Muscle of leg (tissue), 11 donors: ENCODE measurements around the gene CENPN. TPM values are rescaled to one million over a fixed set of nuclear protein-coding genes. Genes with fewer than 3 reads are reported as not detected.

Experiments used
- DNase-seq: peaks from one replicate; pipeline ENCODE4 v3.0.0; 2013
- H3K27ac ChIP-seq: one replicate; pipeline ENCODE4 v1.5.1; 2013; ENCODE audit warnings: mild to moderate bottlenecking, low read length, control low read depth
- H3K27me3 ChIP-seq: one replicate; pipeline ENCODE4 v1.6.1; 2013; ENCODE audit warnings: low read length; ENCODE audit not compliant: control insufficient read depth, insufficient read depth
- H3K36me3 ChIP-seq: one replicate; pipeline ENCODE4 v1.6.1; 2013; ENCODE audit warnings: low read length; ENCODE audit not compliant: control insufficient read depth, insufficient read depth
- H3K4me1 ChIP-seq: one replicate; pipeline ENCODE4 v1.6.1; 2013; ENCODE audit warnings: low read length; ENCODE audit not compliant: control insufficient read depth, insufficient read depth
- H3K4me3 ChIP-seq: one replicate; pipeline ENCODE4 v1.5.1; 2013; ENCODE audit warnings: low read length, control low read depth
- H3K9me3 ChIP-seq: replicated peaks from 2 replicates; pipeline ENCODE4 v1.6.1; 2013; ENCODE audit warnings: low read depth, low read length; ENCODE audit not compliant: control insufficient read depth
- WGBS: methylation state at CpG from one replicate; pipeline ENCODE4 v1.1.5; 2013; ENCODE audit warnings: missing lambda C conversion rate; ENCODE audit not compliant: insufficient coverage; 5-methylcytosine and 5-hydroxymethylcytosine counted together
- polyA plus RNA-seq, 8 donors: library from polyadenylated mRNA; unstranded; fragments of 120-200 nt; gene quantifications; one replicate each; pipeline versions ENCODE4 v1.2.1 to v1.2.3, GENCODE V29; 2013; ENCODE audit warnings: inconsistent platforms in 1 of 8, low replicate concordance in 1 of 8; ENCODE audit not compliant: insufficient read length in 8 of 8, insufficient read depth in 1 of 8
- total RNA-seq: library from RNA; stranded (reverse); fragments of 120-200 nt; gene quantifications from one replicate; pipeline ENCODE4 v1.2.4, GENCODE V29; 2013

The CENPN gene
- total and polyA plus RNA-seq, 9 donors: 13.2 to 20.7 (median 16.0) TPM

DNA sequence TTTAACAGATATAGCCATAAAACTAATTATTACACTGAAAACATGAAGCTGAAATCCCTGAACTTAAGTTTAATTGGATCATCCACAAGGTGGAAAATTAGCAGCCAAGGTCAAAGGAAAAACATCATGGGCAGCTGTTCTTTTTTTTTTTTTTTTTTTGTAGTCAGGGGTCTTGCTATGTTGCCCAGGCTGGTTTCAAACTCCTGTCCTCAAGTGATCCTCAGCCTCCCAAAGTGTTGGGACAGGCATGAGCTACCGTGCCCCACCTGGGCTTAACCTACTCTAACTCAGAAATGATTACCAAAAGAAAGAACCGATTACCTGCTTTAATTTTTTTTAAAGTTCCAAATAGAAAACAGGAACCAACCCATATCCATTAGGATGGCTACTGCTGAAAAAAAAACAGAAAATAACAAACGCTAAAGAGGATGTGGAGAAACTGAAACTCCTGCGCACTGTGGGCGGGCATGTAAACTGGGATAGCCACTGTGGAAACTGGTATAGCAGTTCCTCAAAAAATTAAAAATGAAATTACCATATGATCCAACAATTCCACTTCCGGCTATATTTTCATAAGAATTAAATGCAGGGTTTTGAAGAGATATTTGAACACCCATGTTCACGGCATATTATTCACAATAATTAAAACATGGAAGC is 8.9 kb upstream of the CENPN start:
- no peaks in the 10 kb centered on the region for H3K9me3 ChIP-seq
- DNase-seq: no peak
- H3K4me1 ChIP-seq: no peaks in the 10 kb centered on the region
- no peaks in the 10 kb centered on the region for H3K36me3 ChIP-seq
- no peak overlapping the region for H3K27ac ChIP-seq
- no peak overlapping the region for H3K4me3 ChIP-seq
- H3K27me3 ChIP-seq: no peaks in the 10 kb centered on the region
- no CpG with 5 or more reads among the region's 7 CpGs for WGBS

DNA sequence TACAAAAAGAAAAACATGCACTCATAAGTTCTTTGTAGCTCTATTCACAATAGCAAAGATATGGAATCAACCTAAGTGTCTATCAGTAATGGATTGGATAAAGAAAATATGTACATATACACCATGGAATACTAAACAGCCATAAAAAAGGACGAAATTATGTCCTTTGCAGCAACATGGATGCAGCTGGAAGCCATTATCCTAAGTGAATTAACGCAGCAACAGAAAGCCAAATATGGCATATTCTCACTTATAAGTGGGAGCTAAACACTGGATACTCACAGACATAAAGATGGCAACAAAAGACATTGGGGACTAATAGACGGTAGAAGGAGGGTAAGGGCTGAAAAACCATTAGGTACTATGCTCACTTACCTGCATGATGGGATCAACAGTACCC is 6.1 kb upstream of the CENPN start:
- Histone ChIP-seq H3K27ac (no peak overlapping the region), H3K9me3 (no peaks in the 10 kb centered on the region), H3K36me3 (no peaks in the 10 kb centered on the region), H3K27me3 (no peaks in the 10 kb centered on the region), H3K4me3 (no peak overlapping the region), H3K4me1 (peaks cover 16% of the 10 kb centered on the region)
- WGBS: 100% methylated on average over 1 of the region's 3 CpGs
- no peak for DNase-seq

DNA sequence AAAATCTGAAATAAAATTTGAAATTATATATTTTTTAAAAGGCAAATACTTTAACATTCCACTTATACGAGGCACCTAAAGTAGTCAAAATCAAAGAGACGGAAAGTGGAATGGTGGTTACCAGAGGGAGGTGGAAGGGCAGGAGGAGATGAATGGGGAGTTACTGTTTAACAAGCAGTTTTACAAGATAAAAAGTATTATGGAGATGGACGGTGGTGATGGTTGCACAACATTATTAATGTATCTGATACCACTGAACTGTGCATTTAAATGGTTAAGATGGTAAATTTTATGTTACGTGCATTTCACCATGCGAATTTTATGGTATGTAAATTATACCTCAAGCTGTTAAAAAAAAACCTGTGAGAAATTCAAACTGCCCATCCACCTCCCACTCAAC is 5.7 kb upstream of the CENPN start:
- H3K36me3 ChIP-seq: no peaks in the 10 kb centered on the region
- H3K4me1 ChIP-seq: peaks cover 17% of the 10 kb centered on the region
- H3K27me3 ChIP-seq: no peaks in the 10 kb centered on the region
- H3K9me3 ChIP-seq: no peaks in the 10 kb centered on the region
- H3K27ac ChIP-seq: no peak overlapping the region
- no CpG with 5 or more reads among the region's 5 CpGs for WGBS
- H3K4me3 ChIP-seq: no peak overlapping the region
- no peak for DNase-seq

DNA sequence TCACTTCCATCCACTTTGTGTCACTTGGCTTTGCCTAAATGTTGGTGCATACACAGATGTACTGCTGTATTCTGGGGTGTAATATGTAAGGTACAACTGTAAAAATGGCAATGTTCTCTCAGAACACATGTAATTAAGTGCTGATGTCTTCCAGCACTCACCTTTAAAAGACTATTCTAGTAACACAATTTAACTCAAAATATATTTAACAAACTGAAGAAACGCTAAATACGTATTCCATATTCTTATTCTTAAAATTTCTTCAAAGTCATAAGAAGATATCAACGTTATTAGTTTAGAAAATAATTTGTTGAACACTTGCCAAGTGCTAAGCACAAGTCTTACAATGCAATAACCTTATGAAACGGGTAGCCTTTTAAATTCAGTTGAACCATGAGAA is 4.0 kb upstream of the CENPN start:
- Histone ChIP-seq H3K9me3 (no peaks in the 10 kb centered on the region), H3K36me3 (no peaks in the 10 kb centered on the region), H3K27ac (no peak overlapping the region), H3K4me3 (no peak overlapping the region), H3K4me1 (peaks cover 19% of the 10 kb centered on the region), H3K27me3 (no peaks in the 10 kb centered on the region)
- no peak for DNase-seq
- no CpG with 5 or more reads among the region's 4 CpGs for WGBS

DNA sequence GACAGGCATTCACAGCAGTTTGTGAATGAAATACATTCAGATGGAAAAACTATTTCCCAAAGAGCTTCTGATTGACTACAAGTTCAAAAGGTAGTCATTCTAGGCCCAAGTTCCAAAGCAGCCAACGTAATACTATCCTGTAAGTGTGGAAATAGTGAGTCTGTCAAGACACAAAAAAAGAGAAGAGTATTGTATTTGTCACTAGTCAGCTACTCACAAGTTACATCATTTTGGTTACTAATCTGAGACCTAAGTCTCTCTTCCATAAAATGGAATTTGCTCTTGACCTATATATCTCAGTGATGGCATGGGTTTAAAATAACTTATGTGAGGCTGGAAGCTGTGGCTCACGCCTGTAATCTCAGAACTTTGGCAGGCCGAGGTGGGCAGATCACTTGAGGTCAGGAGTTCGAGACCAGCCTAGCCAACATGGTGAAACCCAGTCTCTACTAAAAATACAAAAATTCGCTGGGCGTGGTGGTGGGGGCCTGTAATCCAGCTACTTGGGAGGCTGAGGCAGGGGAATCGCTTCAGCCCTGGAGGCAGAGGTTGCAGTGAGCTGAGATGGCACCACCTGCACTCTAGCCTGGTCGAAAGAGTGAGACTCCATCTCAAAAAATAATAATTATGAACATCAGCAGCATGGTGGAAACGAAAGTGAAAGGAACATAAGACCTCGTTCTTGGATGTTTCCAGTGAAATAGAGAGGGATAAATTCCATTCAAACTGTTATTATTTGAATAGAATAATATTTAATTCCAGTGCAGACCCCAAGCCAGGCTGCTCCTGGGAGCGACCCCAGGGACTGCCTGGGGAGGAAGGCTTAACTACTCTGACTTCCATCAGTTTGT is 3.2 kb upstream of the CENPN start:
- Histone ChIP-seq H3K27ac (peak overlapping the region; percentile 24), H3K4me1 (peaks cover 24% of the 10 kb centered on the region)
- DNase-seq: peak; percentile 30

DNA sequence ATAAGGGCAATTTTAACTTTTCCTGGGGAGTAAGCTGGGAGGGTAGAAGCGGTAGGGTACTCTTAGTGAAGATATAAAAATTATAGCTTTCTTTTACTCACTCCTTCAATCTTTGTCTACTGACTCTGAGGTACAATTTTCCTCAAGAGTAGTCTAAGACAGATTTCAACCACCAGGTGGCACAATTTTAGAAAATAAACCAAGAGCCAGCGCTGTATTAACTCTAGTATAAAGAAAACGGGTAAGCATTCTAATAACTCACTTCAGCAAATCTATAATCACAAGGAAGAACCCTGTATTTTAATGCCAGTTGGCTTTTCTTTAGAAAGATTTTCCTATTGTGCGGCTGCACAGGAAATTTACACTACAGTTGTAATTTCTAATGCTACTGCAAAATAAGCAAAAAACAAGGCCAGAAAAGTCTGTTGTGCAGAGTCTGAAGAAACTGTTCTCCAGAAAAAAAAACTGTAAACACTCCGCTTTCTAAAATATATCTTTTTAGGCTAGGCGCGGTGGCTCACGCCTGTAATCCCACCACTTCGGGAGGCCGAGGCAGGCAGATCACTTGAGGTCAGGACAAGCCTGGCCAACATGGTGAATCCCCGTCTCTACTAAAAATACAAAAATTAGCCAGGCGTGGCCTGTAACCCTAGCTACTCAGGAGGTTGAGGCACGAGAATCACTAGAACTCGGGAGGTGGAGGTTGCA is 2.2 kb upstream of the CENPN start:
- WGBS: 60% methylated on average over 5 of the region's 14 CpGs
- H3K4me1 ChIP-seq: peaks cover 24% of the 10 kb centered on the region
- no peaks in the 10 kb centered on the region for H3K27me3 ChIP-seq
- H3K4me3 ChIP-seq: no peak overlapping the region
- no peaks in the 10 kb centered on the region for H3K9me3 ChIP-seq
- no peaks in the 10 kb centered on the region for H3K36me3 ChIP-seq
- H3K27ac ChIP-seq: no peak overlapping the region
- peak; percentile 82 for DNase-seq

More for the DNA sequence above, 3.2 kb upstream of the CENPN start:
- H3K36me3 ChIP-seq: no peaks in the 10 kb centered on the region
- no peak overlapping the region for H3K4me3 ChIP-seq
- H3K27me3 ChIP-seq: no peaks in the 10 kb centered on the region
- H3K9me3 ChIP-seq: no peaks in the 10 kb centered on the region
- 80% methylated on average over 1 of the region's 11 CpGs for WGBS

DNA sequence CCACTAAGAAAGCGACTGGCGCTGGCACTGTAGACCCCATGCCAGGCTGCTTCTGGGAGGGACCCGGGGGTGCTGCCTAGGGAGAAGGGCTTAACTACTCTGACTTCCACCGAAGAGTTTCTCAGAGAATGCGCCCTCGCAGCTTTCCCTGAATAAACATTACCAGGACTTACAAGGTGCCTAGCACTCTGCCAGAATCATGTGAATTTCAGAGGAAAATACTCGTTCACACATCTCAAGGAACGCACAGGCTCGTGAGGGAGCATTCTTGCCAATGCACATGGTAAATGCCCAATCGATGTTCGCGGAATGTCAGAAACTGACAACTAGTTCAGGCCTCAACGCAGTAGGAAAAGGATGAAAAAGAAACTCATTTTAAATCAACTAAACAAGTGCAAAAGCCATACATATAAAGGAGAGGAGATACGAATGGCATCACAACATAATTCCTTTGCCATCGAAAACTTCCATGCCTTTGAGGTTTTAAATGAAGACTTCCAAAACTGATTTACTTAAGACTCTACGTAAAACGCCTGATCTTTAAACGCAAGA is 1.3 kb upstream of the CENPN start:
- Histone ChIP-seq H3K27me3 (no peaks in the 10 kb centered on the region), H3K4me3 (peak overlapping the region; percentile 96), H3K4me1 (peaks cover 24% of the 10 kb centered on the region), H3K36me3 (no peaks in the 10 kb centered on the region), H3K27ac (peak overlapping the region; percentile 100), H3K9me3 (no peaks in the 10 kb centered on the region)
- DNase-seq: peak; percentile 31
- WGBS: 41% methylated on average over 7 of the region's 18 CpGs

DNA sequence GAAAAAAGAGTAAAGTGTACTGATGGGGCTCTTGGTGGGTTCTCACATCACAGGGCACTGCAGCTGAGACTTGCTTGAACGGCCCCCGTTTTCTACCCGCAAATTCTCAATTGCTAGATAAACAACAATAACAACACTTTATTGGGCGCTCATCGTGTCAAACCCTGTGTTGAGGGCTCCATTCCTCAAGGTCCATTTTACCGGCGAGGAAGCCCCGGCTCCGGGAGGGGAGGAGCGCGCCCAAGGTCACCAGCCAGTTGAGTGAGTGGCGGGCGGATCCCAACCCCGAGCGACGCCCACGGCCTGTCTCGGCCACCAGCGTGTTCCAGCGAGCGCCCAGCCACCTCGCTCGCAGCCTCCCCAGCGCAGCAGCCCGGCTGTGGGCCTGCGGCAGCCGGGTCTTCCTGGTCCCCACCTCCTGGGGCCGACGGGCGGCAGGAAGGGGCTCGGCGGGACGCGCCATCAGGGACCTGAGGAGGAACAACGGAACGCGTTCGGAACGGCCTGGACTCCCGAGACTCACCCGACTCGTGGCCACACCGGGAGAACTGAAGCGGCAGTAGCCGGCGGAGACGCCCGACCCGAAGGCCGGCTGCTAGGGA is 702 bp upstream of the CENPN start:
- Histone ChIP-seq H3K4me1 (peaks cover 24% of the 10 kb centered on the region), H3K27ac (peak overlapping the region; percentile 100), H3K4me3 (peak overlapping the region; percentile 96), H3K9me3 (no peaks in the 10 kb centered on the region), H3K27me3 (no peaks in the 10 kb centered on the region), H3K36me3 (no peaks in the 10 kb centered on the region)
- under 1% methylated on average over 49 of the region's 50 CpGs for WGBS
- peak; percentile 77 for DNase-seq

DNA sequence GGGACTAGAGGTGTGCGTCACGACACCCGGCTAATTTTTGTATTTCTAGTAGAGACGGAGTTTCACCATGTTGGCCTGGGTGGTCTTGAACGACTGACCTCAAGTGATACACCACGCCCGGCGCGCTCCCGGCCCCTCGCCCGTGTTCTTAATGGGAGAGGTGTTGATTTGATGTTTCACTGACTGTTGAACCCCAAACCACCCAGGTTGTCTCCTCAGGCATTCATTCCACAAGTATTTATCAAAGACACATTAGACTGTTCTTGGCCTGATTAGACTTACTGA is 1.4 kb downstream of the CENPN start:
- Histone ChIP-seq H3K27me3 (no peaks in the 10 kb centered on the region), H3K4me3 (peak overlapping the region; percentile 96), H3K4me1 (peaks cover 24% of the 10 kb centered on the region), H3K36me3 (peaks cover 4% of the 10 kb centered on the region), H3K9me3 (no peaks in the 10 kb centered on the region), H3K27ac (no peak overlapping the region)
- DNase-seq: peak; percentile 14
- WGBS: 94% methylated on average over 5 of the region's 12 CpGs

DNA sequence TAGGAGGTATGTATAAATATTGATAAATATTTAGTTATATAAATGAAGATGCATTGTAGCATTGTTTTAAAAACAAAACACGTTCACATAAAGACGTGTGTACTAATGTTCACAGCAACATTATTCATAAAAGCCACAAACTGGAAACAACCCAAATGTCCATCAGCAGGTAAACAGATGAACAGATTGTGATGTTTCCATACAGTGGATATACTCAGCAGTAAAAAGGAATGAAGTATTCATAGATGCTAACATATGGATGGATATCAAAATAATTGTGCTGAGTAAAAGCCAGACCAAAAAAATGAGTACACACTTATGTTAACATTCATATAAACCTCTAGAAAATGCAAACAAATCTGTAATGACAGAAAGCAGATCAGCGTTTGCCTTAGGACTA is 6.0 kb downstream of the CENPN start:
- DNase-seq: no peak
- WGBS: 100% methylated on average over 1 of the region's 3 CpGs
- H3K4me3 ChIP-seq: no peak overlapping the region
- H3K9me3 ChIP-seq: no peaks in the 10 kb centered on the region
- no peak overlapping the region for H3K27ac ChIP-seq
- H3K36me3 ChIP-seq: peaks cover 25% of the 10 kb centered on the region
- peaks cover 6% of the 10 kb centered on the region for H3K4me1 ChIP-seq
- no peaks in the 10 kb centered on the region for H3K27me3 ChIP-seq
